Liver (tissue), 9 donors: ENCODE measurements around the gene GORAB. TPM values are rescaled to one million over a fixed set of nuclear protein-coding genes. Genes with fewer than 3 reads are reported as not detected.

ENCODE experiments used
- DNase-seq: peaks from one replicate; pipeline ENCODE4 v3.0.0-alpha.2; 2017; ENCODE audit warnings: low spot score
- H3K27ac ChIP-seq, 2 donors: one replicate each; pipeline ENCODE4 v1.7.0; 2013; ENCODE audit warnings: inconsistent platforms in 2 of 2, low read length in 2 of 2, control low read depth in 1 of 2, low read depth in 1 of 2, mild to moderate bottlenecking in 1 of 2
- H3K27me3 ChIP-seq, 4 donors: one replicate each; pipeline versions ENCODE4 v1.6.1 to v1.7.0; 2013; ENCODE audit warnings: low read length in 3 of 4, inconsistent platforms in 1 of 4, mild to moderate bottlenecking in 1 of 4, moderate library complexity in 1 of 4; ENCODE audit not compliant: control insufficient read depth in 4 of 4, insufficient read depth in 4 of 4
- H3K36me3 ChIP-seq, 4 donors: one replicate each; pipeline versions ENCODE4 v1.6.1 to v1.7.0; 2013; ENCODE audit warnings: low read length in 3 of 4, mild to moderate bottlenecking in 3 of 4, low read depth in 1 of 4, moderate library complexity in 1 of 4; ENCODE audit not compliant: control insufficient read depth in 4 of 4, insufficient read depth in 3 of 4
- H3K4me1 ChIP-seq, 4 donors: one replicate each; pipeline versions ENCODE4 v1.6.1 to v1.7.0; 2013; ENCODE audit warnings: low read length in 3 of 4, mild to moderate bottlenecking in 3 of 4, moderate library complexity in 1 of 4; ENCODE audit not compliant: control insufficient read depth in 4 of 4, insufficient read depth in 4 of 4
- H3K4me3 ChIP-seq, 3 donors: one replicate each; pipeline versions ENCODE4 v1.6.1 to v1.7.0; 2013; ENCODE audit warnings: low read length in 3 of 3, control low read depth in 1 of 3, low read depth in 1 of 3, mild to moderate bottlenecking in 1 of 3
- H3K9ac ChIP-seq, 2 donors: one replicate each; pipeline ENCODE4 v1.7.0; 2013; ENCODE audit warnings: low read length in 2 of 2, mild to moderate bottlenecking in 2 of 2, moderate library complexity in 2 of 2, control low read depth in 1 of 2, low read depth in 1 of 2
- H3K9me3 ChIP-seq, 4 donors: one replicate each; pipeline versions ENCODE4 v1.6.1 to v1.7.0; 2013; ENCODE audit warnings: low read length in 3 of 4; ENCODE audit not compliant: control insufficient read depth in 4 of 4
- ATF3 ChIP-seq: IDR thresholded peaks from 2 replicates; pipeline ENCODE4 v1.6.1; 2016; ENCODE audit warnings: antibody characterized with exemption
- CTCF ChIP-seq: fragments of 150-350 bp; IDR thresholded peaks from 2 replicates; pipeline ENCODE4 v1.5.1; 2017; ENCODE audit warnings: improper control_type of control experiment, low read depth, low read length; ENCODE audit not compliant: missing input control
- EGR1 ChIP-seq, 2 donors: IDR thresholded peaks; 2 replicates each; pipeline ENCODE4 v1.6.1; 2016 to 2018; ENCODE audit warnings: antibody characterized with exemption in 2 of 2, low read depth in 2 of 2
- FOXA2 ChIP-seq: IDR thresholded peaks from 2 replicates; pipeline ENCODE4 v1.6.1; 2016; ENCODE audit warnings: antibody characterized with exemption
- GABPA ChIP-seq, 2 donors: IDR thresholded peaks in 1 of 2; conservative IDR thresholded peaks in 1 of 2; 2 replicates each; pipeline ENCODE4 v1.6.1; 2016; ENCODE audit warnings: antibody characterized with exemption in 2 of 2, mild to moderate bottlenecking in 1 of 2, moderate library complexity in 1 of 2
- HNF4A ChIP-seq, 2 donors: conservative IDR thresholded peaks; 2 replicates each; pipeline ENCODE4 v1.6.1; 2016; ENCODE audit warnings: antibody characterized with exemption in 2 of 2, mild to moderate bottlenecking in 2 of 2
- HNF4G ChIP-seq: IDR thresholded peaks from 2 replicates; pipeline ENCODE4 v1.6.1; 2016; ENCODE audit warnings: antibody characterized with exemption
- NR2F2 ChIP-seq: IDR thresholded peaks from 2 replicates; pipeline ENCODE4 v1.6.1; 2016; ENCODE audit warnings: antibody characterized with exemption
- SP1 ChIP-seq: IDR thresholded peaks from 2 replicates; pipeline ENCODE4 v1.6.1; 2018; ENCODE audit warnings: antibody characterized with exemption, mild to moderate bottlenecking
- TAF1 ChIP-seq: conservative IDR thresholded peaks from 2 replicates; pipeline ENCODE4 v1.6.1; 2016; ENCODE audit warnings: antibody characterized with exemption, mild to moderate bottlenecking
- YY1 ChIP-seq: IDR thresholded peaks from 2 replicates; pipeline ENCODE4 v1.6.1; 2016; ENCODE audit warnings: antibody characterized with exemption, mild to moderate bottlenecking
- polyA plus RNA-seq, 2 donors: library from polyadenylated mRNA; stranded (reverse) in 1 of 2; unstranded in 1 of 2; fragments of 200-250 nt in 1 of 2; fragments of >200 nt in 1 of 2; fragmentation: Nextera tagmentation in 1 of 2; extraction: Ambion mirVana in 1 of 2; gene quantifications; one replicate each; pipeline versions ENCODE4 v1.2.1 to v1.2.3, GENCODE V29; 2013 to 2015
- total RNA-seq, 2 donors: library from RNA; depleted of rRNA; stranded (reverse); fragments of >200 nt; gene quantifications; one replicate each; pipeline ENCODE4 v1.2.3, GENCODE V29; 2014
- TF ChIP-seq, protein P1 (sequence below): IDR thresholded peaks from 2 replicates; pipeline ENCODE4 v1.6.1; 2016; ENCODE audit warnings: antibody characterized with exemption, mild to moderate bottlenecking
- TF ChIP-seq, protein P2 (sequence below): IDR thresholded peaks from 2 replicates; pipeline ENCODE4 v1.6.1; 2016; ENCODE audit warnings: antibody characterized with exemption
- TF ChIP-seq, protein P3 (sequence below): IDR thresholded peaks from 2 replicates; pipeline ENCODE4 v1.6.1; 2016; ENCODE audit warnings: antibody characterized with exemption
- donor health status: healthy.
- donor health status: healthy.
- donor health status: healthy.
- donor health status: healthy.
- donor health status: healthy.

Gene GORAB
- total and polyA plus RNA-seq, 4 donors, result 4.0 to 11.1 (median 8.7) TPM

DNA sequence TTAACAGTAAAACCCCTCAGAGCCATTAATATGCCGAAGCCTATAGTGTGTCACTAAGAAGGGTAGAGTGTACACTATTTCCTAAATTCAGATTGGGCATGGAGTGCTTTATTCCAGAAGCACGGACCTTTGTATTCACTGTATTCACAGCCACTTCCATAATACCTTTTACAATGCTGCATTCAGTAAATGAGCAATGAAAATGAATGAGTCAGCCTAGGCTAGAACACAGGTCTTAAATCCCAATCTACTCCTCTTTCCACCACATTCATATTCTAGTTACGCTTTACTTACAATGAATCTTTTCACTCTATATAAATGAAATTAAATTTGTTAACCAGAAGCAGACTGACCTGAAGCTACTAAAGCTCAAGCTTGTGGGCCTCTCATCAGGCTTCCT, 13.0 kb upstream of the GORAB start (continued):
- TF ChIP-seq, protein P1, sequence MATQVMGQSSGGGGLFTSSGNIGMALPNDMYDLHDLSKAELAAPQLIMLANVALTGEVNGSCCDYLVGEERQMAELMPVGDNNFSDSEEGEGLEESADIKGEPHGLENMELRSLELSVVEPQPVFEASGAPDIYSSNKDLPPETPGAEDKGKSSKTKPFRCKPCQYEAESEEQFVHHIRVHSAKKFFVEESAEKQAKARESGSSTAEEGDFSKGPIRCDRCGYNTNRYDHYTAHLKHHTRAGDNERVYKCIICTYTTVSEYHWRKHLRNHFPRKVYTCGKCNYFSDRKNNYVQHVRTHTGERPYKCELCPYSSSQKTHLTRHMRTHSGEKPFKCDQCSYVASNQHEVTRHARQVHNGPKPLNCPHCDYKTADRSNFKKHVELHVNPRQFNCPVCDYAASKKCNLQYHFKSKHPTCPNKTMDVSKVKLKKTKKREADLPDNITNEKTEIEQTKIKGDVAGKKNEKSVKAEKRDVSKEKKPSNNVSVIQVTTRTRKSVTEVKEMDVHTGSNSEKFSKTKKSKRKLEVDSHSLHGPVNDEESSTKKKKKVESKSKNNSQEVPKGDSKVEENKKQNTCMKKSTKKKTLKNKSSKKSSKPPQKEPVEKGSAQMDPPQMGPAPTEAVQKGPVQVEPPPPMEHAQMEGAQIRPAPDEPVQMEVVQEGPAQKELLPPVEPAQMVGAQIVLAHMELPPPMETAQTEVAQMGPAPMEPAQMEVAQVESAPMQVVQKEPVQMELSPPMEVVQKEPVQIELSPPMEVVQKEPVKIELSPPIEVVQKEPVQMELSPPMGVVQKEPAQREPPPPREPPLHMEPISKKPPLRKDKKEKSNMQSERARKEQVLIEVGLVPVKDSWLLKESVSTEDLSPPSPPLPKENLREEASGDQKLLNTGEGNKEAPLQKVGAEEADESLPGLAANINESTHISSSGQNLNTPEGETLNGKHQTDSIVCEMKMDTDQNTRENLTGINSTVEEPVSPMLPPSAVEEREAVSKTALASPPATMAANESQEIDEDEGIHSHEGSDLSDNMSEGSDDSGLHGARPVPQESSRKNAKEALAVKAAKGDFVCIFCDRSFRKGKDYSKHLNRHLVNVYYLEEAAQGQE, result no peak
- no peak for TF ChIP-seq TAF1

DNA sequence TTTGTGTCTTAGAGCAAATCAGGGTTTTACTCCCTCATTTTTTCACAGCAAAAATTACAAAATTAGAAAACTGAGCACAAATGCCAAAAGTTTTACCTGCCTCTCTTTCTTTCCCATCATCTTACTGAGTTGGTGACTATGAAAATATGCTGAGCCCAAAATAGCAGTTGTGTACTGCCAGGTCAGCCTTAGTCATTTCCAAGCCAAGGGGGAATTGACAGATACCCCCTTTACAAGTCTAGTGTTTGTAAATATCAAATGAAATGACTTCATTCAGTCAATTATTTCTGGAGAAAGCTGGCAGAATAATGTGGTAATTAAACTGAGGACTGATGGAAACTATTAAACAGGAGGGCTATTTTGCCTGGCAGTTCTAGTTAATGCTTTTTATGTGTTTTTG, 11.4 kb upstream of the GORAB start:
- no peaks in the 10 kb centered on the region for H3K27me3 ChIP-seq
- TF ChIP-seq YY1 (no peak), SP1 (no peak), NR2F2 (no peak), HNF4G (no peak), ATF3 (no peak), HNF4A (conservative IDR thresholded peaks at IDR 0.05) (no peak), FOXA2 (no peak), GABPA (IDR thresholded peaks at IDR 0.05 in 1 of 2, conservative IDR thresholded peaks at IDR 0.05 in 1 of 2) (no peak), TAF1 (no peak), CTCF (no peak), EGR1 (IDR thresholded peaks at IDR 0.05; ENCODE audit: low read depth in 2 of 2) (no peak)
- TF ChIP-seq, protein P1, result no peak
- TF ChIP-seq, protein P2, sequence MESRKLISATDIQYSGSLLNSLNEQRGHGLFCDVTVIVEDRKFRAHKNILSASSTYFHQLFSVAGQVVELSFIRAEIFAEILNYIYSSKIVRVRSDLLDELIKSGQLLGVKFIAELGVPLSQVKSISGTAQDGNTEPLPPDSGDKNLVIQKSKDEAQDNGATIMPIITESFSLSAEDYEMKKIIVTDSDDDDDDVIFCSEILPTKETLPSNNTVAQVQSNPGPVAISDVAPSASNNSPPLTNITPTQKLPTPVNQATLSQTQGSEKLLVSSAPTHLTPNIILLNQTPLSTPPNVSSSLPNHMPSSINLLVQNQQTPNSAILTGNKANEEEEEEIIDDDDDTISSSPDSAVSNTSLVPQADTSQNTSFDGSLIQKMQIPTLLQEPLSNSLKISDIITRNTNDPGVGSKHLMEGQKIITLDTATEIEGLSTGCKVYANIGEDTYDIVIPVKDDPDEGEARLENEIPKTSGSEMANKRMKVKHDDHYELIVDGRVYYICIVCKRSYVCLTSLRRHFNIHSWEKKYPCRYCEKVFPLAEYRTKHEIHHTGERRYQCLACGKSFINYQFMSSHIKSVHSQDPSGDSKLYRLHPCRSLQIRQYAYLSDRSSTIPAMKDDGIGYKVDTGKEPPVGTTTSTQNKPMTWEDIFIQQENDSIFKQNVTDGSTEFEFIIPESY, result no peak
- TF ChIP-seq, protein P3, sequence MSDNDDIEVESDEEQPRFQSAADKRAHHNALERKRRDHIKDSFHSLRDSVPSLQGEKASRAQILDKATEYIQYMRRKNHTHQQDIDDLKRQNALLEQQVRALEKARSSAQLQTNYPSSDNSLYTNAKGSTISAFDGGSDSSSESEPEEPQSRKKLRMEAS, result no peak
- H3K36me3 ChIP-seq, result no peaks in the 10 kb centered on the region
- H3K9ac ChIP-seq, result no peak overlapping the region
- no peaks in the 10 kb centered on the region for H3K9me3 ChIP-seq
- no peak overlapping the region for H3K27ac ChIP-seq
- H3K4me1 ChIP-seq, result no peaks in the 10 kb centered on the region
- no peak overlapping the region for H3K4me3 ChIP-seq
- DNase-seq, result no peak
